HG02970 (cell line): Measurements from ENCODE around the gene GIPC1.
"Not testable (repeated sequence)": the region's sequence is repeated elsewhere in the genome, so short reads cannot be mapped to it uniquely, and the experiment has no call there.

Experiments
- ATAC-seq: cut with Tn5 transposase; IDR thresholded peaks from one replicate; pipeline ENCODE4 v1.9.1; 2021; ENCODE audit warnings: mild to moderate bottlenecking, moderate library complexity, moderate number of reproducible peaks; ENCODE audit not compliant: unreplicated experiment, low FRiP score

The GIPC1 gene, protein sequence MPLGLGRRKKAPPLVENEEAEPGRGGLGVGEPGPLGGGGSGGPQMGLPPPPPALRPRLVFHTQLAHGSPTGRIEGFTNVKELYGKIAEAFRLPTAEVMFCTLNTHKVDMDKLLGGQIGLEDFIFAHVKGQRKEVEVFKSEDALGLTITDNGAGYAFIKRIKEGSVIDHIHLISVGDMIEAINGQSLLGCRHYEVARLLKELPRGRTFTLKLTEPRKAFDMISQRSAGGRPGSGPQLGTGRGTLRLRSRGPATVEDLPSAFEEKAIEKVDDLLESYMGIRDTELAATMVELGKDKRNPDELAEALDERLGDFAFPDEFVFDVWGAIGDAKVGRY

DNA sequence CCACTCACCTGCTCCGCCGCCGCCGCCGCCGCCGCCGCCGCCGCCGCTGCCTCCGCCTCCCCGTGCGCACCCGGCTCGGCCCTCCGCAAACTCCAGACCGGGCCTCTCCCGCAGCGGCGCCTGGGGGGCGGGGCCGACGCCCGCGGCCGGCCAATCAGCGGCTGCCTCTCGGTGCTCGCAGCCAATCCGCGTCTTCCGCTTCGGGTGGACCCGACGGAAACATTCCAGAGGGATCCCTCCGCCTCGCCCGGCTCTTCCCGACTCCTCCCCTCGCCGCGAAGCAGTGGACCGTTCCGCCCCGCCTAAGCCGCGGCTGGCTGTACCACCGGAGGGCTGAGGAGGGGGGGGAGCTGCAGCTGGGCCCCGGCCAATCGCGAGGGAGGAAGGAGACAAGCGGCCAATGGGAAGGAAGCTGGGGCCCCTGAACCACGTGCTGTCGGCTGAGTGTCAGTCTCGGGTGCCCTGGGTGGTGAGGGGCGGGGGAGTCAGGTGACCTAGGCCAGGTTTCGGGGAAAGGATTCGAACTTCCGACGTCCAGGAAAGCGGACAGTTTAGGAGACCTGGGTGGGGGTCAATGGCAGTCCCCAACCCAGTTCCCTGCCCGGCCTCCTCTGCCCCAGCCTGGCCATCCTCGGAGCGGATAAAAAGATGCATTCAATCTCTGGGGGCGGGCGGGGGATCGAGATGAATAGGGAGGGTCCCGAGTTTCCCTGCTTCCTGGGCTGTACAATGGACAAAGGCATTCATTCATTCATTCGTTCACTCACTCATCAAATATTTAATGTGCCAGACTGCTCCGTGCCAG, at the start of gene GIPC1:
Gene GIPC1 (minus strand): TSS at position 99 of the 805 bp plus-strand sequence. CDS start 13,151 bp downstream, outside the sequence.
- ATAC-seq = no peak

DNA sequence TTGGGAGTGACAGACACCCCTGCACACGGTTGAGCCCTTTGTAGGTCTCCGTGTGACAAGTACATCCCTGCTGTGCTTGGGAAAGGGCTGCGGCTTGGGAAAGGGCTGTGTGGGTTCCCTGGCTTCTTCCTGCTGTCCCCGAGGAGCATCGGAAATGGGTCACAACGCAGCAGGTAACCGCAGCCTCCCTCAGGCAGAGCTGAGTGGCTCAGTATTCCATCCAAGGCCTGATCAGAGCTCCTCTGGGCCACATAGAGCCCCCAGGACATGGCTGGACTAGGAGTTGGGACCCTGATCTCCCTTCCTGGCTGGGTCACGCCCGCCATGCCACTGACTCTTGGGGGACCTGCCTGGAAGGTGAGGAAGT, 49.8 kb upstream of the GIPC1 start:
- no peak for ATAC-seq

DNA sequence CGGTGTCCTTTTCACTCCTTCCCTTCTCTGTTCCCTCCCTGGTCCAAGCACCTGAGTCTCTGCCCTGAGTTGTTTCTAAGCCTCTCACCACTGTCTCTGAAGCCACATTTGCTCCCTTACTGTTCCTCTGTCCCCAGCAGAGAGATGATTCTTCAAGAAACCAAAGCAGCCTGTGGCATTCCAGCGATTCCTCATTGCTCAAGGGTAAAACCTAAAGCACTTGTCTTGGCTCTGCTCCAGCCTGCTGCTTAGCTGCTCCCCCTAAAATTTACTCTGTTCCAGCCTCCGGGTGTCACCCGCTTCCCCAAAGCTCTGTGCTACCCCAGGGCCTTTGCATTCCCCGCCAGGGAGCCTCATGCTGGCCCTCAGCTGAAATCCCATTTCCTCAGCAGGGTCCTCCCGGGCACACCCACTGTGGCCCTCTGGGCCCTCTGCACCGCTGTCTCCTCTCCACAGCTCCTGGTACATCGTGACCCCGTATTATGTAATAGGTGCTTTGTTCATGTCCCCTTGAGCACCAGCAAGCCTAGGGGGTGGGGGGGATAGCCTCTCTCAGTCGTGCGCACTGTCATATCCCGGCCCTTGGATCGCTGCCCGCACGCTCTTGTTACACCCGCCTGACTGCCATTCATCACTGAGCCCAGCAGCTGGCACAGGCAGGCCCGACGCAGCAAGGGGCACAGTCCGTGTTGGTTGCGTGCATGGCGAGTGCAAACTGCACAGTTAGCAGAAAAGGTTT, 49.2 kb upstream of the GIPC1 start:
- no peak for ATAC-seq

DNA sequence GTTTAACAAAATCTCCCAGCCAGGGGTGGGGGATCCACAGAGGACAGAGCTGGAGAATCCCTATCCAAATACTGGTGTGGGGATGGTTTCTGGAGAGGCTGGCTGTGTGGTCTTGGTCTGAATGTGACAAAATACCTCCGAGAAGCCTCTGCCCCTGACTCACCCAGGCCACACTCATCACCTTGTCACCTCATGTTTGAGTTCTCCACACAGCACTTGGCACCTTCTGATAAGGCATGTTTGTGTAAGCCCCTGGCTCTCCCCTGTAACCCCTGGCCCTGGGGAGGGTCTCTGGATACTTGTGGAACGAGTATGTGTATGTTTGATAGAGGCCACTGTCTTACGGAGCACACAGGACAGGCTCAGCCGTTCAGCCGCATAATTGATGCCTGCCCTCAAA, 48.1 kb upstream of the GIPC1 start:
- ATAC-seq = no peak

DNA sequence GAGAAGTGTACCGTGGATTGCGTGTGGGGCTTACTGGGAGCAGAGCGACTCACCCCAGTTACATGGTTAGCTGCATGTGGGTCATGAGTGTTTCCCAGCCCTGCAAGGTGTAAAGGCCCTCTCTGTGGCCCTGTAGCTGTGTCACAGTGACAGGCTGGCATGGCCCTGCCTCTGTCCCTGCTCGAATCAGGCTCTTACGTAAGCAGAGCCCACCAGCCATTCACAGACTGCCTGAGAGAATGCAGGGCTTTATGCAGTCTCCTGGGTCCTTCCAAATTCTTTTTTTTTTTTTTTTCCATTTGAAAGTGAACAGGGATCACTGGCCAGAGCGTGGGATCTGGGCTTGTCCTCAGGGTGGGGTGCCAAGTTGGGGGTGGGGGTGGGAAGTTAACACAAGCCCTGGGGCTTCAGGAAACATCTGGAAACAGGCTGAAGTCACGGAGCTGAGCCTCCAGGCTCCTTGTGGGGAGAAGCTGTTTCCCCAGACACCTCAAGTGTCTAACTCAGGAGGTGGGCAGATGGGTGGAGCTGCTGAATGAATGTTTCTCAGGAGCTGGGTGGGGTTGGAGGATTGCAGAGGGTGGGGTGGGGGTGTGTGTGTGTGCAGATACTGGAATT, 46.9 kb upstream of the GIPC1 start:
- no peak for ATAC-seq

DNA sequence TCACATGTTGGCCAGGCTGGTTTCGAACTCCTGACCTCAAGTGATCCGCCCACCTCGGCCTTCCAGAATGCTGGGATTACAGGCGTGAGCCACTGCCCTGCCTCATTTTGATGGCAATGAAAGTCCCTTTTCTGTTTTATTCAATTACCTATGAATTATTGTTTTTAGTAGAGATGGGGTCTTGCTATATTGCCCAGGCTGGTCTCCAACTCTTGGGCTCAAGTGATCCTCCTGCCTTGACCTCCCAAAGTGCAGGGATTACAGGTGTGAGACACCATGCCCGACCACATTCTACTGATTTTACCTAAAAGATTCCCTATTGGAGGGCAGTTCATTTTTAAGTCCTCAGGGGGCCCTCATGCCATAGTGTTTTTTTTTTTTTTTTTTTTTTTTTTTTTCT, 46.1 kb upstream of the GIPC1 start:
- ATAC-seq = not testable (repeated sequence)

DNA sequence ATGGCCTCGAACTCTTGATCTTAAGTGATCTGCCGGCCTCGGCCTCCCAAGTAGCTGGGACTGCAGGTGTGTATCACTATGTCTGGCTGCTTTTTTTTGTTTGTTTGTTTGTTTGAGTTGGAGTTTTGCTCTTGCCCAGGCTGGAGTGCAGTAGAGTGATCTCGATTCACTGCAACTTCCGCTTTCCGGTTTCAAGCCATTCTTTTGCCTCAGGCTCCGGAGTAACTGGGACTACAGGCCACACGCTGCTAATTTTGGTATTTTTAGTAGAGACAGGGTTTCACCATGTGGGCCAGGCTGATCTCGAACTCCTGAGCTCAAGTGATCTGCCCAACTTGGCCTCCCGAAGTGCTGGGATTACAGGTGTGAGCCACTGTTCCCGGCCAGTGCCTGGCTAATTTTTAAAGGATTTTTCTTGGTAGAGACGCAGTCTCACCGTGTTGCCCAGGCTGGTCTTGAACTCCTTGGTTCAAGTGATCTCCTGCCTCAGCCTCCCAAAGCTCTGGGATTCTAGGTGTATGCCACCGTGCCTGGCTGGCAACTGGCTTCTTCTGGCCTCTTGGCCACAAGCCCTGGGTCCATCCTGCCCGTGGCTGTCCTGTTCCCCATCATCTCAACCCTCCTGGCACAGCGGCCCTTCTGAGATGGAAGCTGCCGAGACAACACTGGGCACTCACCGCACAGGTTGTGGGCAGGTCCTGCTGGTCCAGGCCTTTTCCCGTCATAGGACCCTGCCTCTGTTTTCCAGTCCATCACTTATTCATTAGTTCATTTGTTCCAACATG, 45.0 kb upstream of the GIPC1 start:
- no peak for ATAC-seq

DNA sequence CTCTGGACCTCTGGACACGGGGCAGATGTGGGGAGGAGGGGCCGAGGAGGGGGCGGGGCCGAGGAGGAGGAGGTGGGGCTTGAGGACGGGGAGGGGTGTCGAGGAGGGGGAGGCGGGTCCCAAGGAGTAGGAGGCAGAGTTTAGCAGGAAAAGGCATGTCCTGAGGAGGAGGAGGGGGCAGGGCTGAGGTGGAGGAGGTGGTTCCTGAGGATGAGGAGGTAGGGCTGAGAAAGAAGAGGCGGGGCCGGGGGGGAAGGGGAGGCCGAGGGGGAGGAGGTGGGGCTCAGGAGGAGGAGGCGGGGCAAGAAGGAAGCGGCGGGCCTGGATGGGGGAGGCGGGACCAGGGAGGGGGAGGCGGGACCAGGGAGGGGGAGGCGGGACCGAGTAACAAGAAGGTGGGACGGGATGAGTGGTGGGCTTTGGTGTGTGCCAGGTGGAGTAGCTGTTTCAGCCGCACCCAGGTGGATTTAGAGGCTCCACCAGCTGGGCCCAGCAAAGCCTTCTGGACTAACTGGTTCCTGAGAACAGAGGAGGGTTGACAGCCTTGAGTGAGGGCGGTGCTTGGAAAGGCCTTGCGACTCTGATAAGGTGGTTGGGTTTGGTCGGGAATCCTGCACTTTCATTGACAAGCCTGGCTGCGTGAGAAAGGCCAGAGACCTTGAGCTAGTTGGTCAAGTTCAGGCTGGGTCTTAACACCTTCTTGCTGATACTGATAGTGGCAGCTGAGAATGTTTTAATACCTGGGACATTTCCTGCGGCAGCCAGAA, 41.2 kb upstream of the GIPC1 start:
- no peak for ATAC-seq

DNA sequence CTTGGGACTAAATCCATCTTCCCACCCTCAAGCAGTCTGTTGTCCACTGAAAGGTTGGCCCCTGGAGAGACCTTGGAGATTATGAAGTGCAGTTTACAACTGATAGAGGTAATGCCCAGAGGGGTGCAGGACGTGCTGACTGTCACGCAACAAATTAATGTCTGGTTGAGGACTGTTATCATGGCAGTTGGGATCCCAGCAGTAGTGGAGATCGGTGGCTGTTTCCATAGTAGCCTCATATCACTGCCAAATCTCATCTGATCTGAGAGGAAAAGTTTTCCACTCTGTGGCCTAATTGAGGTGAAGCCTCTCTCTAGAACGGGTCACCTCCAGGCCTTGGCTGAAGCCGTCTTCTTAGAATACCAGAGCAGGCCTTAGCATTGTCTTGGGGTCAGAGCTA, 37.5 kb upstream of the GIPC1 start:
- no peak for ATAC-seq

DNA sequence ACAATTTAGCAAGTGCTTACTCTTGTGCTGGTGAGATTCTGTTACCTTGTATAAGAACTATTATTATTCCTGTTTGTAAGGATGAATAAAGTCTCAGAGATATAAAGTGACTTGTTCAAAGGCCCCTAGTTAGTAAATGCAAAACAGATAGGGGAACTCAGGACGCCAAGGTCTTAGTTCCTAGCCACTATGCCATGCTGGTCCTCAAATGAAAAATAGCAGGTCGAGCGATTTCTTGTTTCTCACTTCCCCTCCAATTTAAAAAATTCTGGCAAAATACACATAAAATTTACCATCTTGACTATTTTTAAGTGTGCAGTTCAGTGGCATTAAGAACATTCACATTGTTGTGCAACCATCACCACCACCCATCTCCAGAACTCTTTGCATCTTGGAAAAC, 34.6 kb upstream of the GIPC1 start:
- no peak for ATAC-seq

DNA sequence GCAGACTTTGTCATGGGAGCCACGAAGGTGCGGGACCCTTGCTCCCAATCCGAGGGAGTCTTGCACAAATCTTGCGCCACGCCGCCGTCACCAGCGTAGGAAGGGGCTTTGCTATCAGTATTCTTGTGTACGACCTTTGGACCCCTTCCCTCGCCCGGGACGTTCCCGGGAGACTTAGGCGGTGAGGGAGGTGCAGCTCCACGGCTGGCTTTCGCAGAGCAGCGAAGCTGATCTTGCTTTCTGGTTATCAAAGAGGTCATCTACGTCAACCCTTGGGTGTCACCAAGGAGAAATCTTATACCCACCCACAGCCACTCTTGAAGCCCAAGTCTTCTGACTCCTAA, 34.0 kb upstream of the GIPC1 start:
- ATAC-seq = no peak

DNA sequence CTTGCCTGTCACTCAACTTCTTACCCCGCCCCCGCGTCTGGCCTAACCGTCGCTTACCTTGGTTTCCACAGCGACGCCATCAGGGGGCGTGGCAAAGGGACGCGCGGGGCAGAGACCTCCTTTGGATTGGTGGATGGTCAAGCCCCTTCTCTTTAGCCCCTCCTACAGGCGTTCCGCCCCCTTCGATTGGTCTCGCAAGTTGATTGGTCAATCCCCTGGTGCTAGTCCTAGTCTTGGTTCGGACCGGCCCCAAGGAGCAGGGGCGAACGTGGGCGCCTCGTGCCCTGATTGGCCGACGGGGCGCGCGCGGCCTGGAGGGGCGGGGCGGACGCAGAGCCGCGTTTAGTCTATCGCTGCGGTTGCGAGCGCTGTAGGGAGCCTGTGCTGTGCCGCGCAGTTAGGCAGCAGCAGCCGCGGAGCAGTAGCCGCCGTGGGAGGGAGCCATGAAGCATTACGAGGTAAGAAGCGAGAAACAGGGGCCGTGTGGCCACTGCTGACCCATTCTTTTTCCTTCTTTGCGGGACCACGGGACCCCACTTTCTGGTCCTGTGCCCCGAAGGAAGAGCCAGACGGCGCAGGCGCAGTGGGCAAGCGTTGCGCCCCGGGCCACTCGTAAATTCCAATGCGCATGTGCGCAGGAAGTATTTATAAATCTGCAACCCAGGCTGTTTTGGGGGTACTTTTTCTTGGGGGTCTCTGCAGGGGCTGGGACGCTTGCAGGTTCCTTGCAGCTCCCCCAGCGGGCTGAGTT, 33.5 kb upstream of the GIPC1 start, which contains the start of gene TECR:
Gene TECR (plus strand): TSS at position 341 of the 751 bp plus-strand sequence. CDS start 103 bp downstream, at position 444.
- peak; percentile 94 for ATAC-seq

DNA sequence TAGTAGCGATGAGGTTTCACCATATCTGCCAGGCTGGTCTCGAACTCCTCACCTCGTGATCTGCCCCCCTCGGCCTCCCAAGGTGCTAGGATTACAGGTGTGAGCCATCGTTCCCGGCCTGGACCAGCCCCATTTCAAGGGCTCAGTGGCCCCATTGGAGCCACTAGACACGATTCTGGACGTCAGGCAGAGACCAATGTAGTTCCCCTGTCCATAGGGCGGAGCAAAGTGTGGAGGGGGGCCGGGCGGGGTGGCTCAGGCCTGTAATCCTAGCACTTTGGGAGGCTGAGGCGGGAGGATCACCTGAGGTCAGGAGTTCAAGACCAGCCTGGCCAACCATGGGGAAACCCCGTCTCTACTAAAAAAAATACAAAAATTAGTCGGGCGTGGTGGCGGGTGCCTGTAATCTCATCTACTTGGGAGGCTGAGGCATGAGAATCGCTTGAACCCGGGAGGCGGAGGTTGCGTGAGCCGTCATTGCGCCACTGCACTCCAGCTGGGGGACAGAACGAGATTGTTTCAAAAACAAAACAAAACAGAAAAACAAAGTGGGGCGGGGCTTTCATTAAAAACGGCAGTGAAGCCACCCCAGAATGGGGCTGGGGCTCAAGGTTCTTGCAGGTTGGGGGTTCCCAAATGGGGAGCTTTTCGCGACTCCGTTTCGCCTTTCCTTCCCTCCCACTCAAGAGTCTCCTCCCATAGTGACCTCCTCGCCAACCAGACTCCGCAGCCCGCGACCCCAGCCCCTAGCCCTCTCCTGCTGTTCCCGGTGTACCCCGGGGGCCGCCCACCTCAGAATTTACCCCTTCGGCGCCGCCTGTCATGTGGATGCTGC, 32.7 kb upstream of the GIPC1 start:
- no peak for ATAC-seq

DNA sequence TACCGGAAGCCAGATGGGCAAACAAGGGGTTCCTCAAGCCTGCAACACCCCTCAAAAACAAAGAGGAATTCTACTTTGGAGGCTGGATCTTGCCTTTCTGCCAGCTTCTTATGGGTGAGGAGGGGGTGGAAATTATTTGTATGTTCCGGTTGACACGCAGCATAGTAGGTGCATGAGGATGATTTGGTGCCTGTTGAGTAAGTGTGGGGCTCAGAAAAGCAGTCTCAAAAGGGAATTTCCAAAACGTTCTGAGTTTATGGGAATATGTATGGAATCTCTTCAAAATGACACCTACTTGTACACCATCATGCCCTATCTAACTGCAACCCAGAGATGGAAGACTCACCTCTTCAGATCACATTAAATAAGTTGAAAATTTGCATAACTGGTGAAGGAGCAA, 30.5 kb upstream of the GIPC1 start:
- ATAC-seq = no peak

DNA sequence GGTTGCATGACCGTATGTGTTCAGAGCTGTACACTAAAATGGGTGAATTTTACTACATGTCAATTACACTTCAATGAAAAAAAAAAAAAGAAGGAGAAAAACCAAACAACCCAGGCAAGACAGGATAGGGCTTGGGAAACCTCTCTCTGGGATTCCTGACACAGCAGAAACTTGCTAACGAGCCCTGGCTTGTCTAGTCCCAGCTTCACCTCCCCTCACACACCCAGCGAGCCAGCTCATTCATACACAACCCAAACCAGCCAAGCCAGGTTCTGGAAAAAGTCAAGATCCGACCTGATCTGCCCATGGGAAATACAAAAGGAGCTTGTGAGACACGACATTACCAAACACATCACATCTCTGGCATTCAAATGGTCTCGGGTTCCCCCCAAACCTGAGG, 29.8 kb upstream of the GIPC1 start:
- ATAC-seq = no peak

DNA sequence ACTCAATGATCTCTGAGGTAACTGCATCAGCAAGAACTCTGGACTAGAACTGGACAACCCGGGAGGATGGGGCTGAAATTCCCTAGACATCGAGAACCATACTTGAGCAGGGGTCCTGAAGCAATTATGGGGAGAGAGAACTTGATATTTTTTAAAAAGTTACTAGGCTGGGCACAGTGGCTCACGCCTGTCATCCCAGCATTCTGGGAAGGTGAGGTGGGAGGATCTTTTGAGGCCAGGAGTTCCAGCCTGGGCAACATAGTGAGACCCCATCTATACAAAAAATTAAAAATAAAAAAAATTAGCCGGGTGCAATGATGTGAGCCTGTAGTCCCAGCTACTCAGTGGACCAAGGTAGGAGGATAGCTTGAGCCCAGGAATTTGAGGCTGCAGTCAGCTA, 24.6 kb upstream of the GIPC1 start:
- no peak for ATAC-seq

DNA sequence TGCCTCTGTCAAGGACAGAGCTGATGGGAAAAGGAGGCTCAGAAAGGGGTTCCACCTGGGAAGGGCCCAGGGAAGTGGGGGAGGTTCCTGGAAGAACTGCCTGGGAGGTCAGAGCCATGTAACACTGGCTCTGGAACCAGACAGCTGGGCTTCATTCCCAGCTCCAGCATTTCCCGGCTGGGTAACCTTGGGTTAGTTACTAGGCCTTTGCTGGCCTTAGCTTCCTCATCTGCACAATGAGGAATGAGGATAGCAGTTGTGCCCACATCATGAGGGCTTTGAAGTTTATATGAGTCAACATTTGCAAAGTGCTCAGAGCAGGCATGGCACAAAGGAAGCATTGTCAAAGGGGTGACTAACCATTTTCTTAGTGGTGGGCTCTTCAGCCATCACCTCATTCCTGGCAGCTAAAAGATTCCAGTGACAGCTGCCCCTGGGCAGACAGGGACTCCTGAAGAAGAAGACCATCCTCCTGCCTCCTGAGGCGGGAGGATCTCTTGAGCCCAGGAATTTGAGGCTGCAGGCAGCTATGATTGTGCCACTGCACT, 24.0 kb upstream of the GIPC1 start:
- no peak for ATAC-seq
